Measurements from ENCODE around the gene C6orf120.

- TF ChIP-seq, protein P1, sequence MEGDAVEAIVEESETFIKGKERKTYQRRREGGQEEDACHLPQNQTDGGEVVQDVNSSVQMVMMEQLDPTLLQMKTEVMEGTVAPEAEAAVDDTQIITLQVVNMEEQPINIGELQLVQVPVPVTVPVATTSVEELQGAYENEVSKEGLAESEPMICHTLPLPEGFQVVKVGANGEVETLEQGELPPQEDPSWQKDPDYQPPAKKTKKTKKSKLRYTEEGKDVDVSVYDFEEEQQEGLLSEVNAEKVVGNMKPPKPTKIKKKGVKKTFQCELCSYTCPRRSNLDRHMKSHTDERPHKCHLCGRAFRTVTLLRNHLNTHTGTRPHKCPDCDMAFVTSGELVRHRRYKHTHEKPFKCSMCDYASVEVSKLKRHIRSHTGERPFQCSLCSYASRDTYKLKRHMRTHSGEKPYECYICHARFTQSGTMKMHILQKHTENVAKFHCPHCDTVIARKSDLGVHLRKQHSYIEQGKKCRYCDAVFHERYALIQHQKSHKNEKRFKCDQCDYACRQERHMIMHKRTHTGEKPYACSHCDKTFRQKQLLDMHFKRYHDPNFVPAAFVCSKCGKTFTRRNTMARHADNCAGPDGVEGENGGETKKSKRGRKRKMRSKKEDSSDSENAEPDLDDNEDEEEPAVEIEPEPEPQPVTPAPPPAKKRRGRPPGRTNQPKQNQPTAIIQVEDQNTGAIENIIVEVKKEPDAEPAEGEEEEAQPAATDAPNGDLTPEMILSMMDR (conservative IDR thresholded peaks at IDR 0.05) = no peak
- TF ChIP-seq ZFX (IDR thresholded peaks at IDR 0.05) = no peak
These were observed 1.6 kb upstream of the C6orf120 start for GRCh38 chr6:169700296-169700695.

All from C4-2B (cell line).